Inferior parietal cortex (tissue), 1 donor: ENCODE results near the gene PKMYT1.
"Not testable (repeated sequence)": the region's sequence is repeated elsewhere in the genome, so short reads cannot be mapped to it uniquely, and the experiment has no call there.

ENCODE experiments used
- DNase-seq: peaks from one replicate; pipeline ENCODE4 v3.0.0-alpha.2; 2016; ENCODE audit errors: extremely low spot score

Gene PKMYT1

DNA sequence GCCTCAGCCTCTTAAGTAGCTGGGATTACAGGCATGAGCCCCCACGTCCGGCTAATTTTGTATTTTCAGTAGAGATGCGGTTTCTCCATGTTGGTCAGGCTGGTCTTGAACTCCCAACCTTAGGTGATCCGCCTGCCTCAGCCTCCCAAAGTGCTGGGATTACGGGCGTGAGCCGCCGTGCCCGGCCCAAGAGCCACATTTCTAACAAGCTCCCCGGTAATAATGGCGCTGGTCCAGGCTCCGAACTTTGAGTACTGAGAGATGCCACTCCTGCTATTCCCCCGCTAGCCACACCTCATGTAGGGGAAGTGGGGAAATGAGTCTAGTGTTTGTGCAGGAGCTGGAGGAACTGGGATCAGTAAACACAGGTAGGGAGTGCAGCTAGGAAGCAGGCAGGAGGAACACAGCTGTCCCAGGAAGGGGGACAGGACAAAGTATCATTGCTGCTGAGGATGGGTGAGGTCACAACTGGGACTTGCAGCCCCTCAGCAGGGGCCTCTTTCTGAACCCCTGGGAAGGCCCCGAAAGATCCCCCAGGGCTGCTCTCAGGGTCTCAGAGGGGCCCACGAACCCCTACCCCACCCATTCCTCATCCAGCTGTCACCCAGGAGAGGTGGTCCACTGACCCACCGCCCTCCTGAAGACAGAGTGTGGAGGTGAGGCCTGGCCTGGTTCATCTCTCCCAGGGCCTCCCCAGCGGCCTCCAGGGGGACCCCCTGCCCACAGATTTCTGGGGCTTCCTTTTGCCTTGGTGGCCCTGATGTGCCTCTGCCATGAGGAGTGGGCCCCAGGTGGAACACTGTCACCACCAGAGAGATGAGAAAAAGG is 19.8 kb downstream of the PKMYT1 start:
- DNase-seq: no peak

DNA sequence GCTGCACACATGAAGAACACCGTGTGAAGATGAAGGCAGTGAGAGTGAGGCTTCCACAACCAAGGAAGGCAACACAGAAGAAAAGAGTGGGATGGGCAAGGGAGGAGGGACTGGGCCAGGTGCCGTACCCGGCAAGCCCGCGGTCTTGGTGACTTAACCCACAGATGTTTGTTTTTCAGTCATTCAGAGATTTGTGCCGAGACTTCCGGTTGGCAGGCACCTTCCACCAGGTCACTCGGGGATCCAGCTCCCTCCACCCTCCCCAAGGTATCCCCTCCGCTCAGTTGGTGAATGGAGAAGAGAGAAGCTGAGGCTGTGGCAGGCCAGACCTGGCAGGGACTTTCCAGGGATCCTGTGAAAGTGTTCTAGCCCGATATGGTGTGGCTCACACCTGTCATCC is 21.0 kb downstream of the PKMYT1 start:
- no peak for DNase-seq

DNA sequence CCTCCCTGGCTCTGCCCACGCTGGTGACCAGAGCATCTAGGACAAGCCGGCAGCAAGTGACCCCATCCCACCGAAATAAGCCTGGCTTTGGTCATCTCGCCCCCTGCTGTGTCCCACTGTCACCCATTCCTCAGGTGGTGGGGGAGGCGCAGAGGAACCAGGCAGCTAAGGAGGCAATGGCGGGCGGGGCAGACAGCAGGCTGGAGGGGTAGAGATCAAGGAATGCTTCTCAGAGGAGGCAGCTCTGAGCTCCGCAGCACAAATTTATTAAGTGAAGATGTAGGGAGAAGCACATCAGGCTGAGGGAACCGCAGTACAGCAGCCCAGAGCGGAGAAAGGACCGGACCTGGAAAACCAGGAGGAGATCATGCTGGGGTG is 23.7 kb downstream of the PKMYT1 start:
- no peak for DNase-seq

DNA sequence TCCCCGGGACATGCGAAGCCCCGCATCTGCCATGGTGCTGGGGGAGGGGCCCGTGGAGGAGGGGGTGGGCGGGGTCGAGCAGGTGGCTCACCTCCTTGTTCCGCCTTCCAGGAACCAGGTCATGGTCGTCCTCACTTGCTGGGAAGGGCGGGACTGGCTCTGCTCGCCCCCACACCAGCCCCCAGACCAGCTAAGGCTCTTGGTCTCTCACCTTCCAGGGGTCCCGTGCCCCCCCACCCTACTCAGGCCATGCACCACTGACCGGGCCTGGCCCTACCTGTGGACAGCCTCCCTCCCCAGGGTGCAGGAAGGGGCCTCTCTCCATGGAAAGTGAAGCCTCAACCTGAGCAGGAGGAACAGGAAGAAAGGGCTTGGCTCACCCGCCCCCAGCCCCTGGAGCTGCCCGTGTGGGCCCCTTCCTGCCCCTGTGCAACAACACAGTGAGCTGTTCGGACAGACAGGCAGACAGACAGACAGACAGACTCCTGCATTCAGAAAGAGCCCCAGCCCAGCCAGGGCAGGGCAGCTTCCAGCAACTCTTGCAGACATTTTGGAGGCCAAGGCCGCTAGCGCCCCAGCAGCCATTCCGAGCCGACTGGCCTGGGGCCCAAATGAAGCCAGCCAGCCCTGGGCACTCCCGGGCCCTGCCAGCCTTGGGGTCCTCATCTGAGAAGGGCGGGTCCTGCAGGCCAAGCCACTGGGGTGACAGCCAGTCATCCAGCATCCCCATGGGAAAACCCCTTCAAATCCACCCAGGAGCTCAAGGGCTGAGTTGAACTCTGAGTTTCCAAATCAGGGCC is 24.3 kb downstream of the PKMYT1 start:
- no peak for DNase-seq

DNA sequence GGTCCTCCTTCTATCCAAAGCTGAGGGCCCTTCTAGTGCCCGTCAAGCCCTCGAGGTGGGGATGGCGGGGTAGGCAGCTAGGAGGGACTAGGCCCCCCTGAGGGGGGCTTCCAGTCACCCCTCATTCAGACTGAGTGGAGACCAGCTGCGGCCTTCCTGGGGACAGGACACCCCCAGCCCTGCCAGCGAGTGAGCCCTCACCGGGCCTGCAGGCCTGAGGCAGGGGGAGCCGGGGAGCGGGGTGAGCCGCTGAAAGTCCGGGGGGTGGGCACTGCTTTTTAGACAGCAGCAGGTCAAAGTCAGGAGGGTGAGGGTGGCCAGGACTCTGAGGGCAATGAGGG is 24.8 kb downstream of the PKMYT1 start:
- no peak for DNase-seq

DNA sequence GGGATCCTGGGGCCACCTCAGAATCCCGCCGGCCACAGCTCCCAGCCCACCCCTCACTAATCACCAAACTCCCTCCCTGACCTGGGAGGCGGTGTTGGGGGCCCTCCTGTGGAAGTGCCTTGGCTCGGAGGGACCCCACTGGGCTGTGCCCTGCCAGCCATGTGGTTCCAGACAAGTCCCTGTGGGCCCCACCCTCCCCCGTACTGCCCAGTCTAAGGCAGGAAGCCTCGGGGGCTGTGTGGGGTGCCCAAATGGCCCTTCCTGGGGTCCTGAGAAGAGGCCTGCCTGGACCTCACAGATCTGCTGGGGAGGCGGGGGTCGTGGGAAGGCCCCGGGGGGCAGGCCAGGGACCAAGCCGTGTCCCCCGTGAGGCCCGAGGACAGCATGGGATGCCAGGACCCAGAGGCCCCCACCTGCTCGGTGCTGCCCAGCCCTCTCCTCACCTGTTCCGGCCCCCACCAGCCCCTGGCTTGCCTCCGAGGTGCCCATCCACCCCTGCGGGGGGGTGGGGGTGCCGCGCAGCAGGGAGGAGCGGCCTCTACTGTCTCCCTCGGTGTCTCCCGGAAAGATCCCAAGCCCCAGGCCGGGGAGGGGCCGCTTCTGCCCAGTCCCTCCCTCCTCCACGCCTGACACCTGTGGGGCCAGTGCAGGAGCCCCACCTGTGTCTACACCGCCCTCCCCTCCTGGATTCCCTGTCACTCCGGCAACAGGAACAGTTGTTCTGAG is 25.4 kb downstream of the PKMYT1 start:
- DNase-seq: no peak

DNA sequence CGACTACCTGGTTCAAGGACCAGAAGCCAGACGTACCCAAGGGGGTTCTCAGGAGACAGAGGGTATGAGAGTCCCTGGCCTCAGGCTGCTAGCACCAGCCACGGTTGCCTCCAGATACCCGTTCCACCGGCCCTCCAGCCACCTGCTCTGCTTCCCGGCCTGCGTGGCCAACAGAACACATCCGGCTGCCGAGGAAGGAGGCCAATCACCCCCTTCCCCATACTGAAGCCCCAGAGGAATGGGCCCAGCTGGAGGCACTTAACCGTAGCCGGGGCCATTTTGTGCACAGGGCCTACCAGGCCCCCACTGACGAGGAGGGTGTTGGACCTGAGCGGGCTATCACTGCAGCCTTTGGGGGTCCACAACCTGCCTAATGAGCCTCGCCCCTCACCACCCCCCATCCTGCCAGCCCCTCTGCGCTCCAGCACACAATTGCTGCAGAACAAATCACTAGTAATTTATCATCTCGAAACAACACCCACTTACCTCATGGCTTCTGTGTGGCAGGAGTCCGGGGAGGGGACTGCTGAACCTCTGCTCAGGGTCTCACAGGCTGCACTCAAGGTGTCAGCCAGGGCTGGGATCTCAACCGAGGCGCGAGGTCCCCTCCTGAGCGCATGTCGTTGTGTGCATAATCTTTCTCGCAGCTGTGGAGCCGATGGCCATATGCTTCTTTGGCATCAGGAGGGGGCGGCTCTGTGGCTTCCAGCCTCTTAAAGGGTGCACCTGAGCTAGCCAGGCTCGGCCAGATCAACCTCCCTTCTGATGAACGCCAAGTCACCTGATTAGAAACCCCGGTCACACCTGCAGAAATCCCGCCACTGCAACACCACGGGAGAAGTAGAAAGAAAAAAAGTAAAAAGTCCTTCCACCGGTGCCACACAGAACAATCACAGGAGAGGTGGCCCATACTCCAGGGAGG is 26.3 kb downstream of the PKMYT1 start:
- no peak for DNase-seq

DNA sequence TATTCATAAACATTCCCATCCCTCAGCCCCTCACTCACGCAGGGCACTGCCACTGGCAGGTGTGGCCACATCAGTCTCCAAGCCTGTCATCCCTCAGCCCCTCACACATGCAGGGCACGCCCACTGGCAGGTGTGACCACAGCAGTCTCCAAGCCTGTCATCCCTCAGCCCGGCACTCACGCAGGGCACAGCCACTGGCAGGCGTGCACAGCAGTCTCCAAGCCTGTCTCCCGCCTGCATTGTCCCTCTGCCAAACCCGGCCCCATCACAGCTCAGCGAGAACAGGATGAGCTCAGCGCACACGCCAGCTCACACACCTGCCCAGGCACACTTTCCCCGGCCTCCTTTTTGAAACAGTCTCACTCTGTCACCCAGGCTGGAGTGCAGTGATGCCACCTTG is 27.6 kb downstream of the PKMYT1 start:
- no peak for DNase-seq

DNA sequence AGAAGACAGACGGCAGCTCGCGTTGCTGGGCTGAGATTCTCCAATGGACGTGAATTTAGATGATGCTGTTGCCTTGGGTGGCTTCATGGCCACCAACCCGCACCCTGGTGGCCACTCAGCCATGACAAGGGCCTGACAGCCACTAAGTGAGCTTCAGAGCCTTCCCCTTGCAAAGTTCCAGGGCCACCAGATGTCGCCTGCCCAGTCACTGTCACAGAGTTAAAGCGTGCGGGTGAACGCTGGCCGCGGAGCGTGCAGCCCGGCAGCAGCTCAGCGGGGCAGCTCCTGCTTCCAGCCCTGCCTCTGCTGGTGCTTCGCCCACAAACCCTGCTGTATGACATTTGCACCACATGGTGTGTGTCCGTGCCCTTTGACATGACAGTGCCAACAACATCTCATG is 29.5 kb downstream of the PKMYT1 start:
- no peak for DNase-seq

DNA sequence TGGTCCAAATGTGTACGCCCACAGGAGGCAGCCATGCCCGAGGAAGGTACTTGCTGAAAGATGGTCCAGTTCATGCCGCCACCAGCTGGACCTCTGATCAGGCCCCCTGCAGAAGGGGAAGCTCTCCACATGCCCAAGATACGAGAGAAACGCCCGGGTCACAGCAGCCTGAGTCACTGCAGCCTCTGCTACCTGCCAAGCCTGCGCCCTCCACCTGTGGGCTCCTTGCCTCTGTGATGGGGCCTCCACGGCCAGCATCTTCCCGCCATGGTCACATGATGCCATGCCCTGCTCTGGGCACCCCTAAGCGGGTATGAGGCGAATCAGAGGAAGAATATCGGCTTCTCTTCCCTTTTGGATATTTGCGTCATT is 29.9 kb downstream of the PKMYT1 start:
- no peak for DNase-seq

DNA sequence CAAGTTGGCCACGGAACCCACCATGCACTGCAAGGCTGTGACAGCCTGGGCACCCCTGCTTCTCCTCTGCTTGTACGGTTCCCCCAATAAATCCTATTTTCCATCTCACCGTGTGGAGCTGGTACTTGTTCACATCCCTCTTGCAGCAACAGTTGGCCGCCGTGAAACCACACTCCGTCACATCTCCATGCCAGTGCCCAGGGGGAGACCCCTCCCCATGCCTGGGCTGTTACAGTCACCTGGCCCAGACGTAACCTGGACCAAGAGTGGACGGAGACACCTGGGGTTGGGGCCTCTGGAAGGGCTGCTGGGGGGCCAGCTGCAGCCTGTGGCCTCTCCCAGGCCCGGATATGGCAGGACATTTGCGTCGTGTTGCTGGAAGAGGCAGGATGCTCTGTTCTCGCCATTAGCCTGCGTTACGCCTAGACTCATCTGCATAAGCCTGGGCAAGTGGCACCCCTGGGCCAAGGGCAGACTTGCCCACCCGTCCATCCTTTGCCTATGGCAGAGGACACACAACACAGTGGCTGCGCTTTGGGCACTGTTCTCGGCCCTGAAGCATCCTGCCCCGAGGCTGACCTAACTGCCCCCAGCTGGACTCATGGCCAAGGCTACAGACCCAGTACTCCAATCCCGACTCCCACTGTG is 30.4 kb downstream of the PKMYT1 start:
- no peak for DNase-seq

DNA sequence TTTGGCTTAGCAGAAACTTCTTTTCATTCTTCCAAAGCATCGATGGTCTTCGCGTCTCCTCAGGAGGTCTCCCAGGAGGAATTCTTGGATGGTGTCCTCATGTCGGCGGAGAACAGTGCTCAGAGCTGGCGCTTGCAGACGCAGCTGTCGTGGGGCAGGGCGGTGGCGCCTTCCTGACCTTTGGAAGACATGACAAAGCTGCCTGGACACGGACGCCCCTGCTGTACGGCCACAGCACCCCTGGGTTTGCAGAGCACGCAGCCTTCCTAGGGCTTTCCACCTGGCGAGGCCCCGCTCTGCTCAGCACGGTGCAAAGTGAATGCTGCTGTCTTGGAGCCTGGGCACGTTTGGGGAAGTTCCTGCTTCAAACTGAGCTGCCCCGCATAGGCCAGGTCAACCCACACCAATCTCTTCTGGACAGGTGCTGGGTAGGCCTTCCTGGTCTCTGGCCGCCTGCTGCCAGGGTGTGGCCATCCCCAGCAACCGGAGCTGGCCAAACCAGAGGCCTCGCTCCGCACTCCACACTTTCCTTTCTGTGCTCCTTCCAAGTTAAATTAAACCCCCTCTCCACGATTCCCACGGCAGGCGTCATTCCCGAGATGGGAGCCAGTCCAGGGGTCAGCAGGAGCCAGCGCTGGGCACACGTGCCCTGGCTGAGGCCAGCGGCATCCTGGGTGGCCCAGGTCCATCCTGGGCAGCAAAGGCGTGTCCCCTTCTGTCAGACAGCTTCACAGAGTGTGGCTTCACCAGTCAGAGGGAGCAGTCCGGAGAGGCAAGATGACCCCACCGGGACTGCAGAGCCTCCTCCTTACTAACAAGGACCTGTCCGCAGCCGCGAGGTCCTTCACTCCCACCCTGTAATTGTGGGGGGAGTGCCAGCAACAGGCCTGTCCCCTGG is 31.2 kb downstream of the PKMYT1 start:
- no peak for DNase-seq

DNA sequence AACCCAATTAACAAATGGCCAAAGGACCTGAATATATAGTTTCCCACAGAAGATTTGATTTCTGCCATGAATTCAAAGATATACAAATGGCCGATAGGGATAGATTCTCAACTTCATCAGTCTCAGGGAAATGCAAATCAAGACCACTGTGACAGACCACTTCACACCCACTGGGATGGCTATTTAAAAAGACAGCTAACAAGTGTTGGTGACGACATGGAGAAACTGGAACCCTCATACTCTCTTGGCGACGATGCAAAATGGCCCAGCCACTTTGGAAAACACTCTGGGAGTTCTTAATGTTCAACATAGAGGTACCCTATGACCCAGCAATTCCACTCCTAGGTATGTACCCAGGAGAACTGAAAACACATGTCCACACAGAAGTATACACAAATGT is 33.6 kb downstream of the PKMYT1 start:
- DNase-seq: no peak

DNA sequence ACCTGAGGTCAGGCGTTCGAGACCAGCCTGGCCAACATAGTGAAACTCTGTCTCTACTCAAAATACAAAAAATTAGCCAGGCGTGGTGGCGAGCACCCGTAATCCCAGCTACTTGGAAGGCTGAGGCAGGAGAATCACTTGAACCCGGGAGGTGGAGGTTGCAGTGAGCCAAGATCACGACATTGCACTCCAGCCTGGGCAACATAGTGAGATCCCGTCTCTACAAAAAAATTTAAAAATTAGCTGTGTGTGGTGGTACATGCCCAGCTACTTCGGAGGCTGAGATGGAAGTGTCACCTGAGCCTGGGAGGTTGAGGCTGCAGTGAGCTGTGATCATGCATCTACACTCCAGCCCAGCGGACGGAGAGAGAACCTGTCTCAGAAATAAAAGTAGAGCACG is 36.5 kb downstream of the PKMYT1 start:
- DNase-seq: not testable (repeated sequence)

DNA sequence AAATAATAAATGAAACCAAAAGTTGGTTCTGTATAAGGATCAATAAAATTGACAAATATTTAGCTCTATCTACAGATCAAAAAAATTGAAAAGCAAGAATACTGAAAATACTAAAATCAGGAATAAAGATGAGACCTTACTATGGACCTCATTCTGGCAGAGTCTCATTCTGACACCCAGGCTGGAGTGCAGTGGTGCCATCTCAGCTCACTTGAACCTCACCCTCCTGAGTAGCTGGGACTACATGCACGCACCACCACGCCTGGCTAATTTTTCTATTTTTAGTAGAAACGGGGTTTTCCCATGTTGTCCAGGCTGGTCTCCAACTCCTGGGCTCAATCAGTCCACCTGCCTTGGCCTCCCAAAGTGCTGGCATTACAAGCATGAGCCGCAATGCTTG is 38.2 kb downstream of the PKMYT1 start:
- no peak for DNase-seq

DNA sequence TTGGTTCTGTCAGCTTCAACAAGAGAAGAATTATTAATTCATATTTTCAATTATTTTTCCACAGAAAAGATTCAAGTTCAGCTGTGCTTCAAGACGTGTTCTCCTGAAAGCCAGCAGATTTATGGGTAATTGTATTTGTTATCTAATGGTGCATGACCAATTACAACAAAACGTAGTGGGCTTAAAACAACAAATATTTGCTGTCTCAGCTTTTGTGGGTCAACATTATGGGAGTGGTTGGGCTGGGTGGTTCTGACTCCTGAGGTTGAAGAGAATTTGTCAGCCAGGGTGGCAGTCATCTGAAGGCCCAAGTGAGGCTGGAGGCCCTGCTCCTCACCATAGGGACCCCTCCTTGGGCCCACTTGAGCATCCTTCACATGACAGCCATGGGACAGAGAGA is 40.3 kb downstream of the PKMYT1 start:
- DNase-seq: no peak

DNA sequence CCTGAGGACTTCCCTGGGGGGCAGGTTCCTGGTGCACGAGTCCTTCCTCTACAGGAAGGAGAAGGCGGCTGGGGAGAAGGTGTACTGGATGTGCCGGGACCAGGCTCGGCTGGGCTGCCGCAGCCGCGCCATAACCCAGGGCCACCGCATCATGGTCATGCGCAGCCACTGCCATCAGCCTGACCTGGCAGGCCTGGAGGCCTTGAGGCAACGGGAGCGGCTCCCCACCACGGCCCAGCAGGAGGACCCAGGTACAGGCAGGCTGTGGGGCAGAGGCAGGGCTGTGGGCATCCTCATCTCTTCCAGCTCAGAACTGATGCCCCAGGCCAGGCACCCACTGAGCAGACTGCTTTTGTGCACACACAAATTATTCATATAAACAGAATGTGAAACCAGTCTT is 42.0 kb downstream of the PKMYT1 start:
- no peak for DNase-seq

DNA sequence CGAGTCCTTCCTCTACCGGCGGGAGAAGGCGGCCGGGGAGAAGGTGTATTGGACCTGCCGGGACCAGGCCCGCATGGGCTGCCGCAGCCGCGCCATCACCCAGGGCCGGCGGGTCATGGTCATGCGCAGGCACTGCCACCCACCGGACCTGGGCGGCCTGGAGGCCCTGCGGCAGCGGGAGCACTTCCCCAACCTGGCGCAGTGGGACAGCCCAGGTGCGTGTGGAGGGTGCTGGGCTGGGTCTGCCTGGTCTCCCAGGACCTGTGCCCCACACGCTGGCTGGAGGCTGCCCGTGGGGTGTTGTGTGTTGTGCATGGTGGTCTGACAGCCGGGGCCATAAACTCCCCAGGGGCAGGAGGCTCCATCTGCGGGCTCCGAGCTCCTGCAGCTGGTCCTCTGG is 43.1 kb downstream of the PKMYT1 start:
- DNase-seq: no peak

DNA sequence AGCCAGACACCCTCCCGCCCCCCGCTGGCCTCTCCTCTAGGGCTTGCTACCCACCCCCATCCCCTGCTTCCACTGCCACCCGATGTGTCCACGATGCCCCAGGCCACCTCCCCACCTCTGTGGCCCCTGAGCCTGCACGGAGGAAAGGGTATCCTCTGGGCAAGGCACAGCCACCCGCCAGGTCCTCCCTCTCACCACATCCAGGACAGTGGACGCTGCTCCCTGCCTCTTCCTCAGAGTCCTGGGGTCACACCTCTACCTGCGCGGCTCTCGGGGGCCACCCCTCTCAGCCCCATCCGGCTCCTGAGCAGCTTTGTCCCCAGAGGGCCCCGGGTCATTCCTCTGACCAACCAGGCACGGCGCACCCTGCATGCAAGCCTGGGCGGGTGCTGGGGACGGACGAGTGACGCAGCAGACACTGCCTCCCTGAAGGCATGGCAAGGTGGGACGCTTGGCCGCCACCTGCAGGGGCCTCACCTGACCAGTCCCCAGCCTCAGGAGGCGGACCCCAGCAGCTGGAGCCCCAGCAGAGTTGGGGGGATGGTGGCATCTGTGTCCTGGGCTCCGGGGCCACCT is 43.7 kb downstream of the PKMYT1 start:
- DNase-seq: no peak

DNA sequence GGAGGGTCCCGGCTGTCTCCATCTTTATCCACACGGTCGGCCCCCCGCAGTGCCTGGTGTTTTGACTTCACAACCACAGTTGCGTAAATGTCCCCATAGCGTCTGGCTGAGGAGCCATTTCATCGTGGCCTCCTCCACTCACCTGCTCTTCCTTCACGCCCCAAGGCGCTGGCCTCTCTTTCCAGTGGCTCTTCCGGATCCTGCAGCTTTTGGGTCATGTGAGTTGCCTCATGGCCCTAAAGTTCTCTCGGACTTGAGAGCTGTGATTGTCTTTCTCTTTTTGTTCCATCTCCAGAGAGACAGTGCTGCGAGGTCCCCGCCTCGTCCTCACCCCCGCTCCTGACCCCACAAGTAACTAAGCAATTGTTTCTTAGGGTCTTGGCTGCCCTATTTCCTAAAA is 45.8 kb downstream of the PKMYT1 start:
- no peak for DNase-seq
